ENCODE measurements around the gene RYR3.

RYR3 gene

DNA sequence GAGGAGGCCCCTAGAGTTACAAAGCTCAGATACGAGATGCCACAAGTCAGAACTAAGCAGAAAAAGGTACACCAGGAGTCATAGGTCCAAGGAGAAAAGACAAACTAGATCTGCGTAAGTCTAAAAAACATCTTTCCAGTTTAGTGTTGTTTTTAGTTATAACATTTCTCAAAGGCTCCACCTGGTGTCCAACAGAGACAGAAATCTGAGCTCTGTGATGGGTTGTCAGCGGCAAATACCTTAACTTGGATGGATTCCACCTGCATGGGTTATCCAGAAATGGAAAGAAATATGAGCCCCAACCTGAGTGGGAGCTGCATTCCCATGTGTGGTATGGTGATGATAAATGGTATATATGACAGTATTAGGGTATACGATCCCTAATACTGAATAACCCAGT lies 418.9 kb downstream of the RYR3 start:
- no peak for DNase-seq

DNA sequence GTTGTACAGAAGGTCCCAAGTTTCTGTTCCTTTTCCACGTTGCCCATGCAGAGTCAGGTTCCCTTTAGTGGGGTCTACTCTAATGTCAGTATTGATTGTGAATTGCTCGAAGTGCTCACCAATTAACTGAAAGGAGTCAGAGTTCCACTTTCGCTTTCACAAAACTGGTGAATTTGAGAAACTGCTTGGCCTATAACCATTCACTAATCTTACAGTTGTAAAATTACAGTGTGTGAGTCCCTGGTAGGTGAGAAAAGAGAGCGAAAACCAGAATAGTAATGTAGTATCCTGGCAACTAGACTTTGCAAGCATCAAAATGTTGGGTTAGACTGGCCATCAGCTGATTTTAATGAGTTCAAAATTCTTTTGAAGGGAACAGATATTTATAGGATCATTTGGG lies 420.0 kb downstream of the RYR3 start:
- DNase-seq: no peak

DNA sequence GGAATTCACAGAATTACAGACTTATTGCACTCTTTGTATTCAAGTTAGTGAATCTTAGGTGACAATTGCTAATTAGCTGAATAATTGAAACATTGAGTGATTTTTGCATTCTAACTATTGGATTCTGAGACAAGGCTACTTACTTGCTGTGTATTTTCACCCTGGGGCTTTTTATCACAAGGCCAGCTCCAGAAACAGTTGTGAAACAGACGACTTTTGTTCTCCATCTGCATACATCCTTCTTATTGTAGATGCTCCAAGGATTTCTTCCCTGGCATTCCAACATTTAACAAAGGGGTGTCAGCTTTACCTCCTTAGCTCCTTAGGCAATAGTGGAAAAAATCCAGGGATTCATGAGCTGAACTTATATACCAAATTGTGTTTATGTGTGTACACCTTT lies 424.4 kb downstream of the RYR3 start:
- no peak for DNase-seq

DNA sequence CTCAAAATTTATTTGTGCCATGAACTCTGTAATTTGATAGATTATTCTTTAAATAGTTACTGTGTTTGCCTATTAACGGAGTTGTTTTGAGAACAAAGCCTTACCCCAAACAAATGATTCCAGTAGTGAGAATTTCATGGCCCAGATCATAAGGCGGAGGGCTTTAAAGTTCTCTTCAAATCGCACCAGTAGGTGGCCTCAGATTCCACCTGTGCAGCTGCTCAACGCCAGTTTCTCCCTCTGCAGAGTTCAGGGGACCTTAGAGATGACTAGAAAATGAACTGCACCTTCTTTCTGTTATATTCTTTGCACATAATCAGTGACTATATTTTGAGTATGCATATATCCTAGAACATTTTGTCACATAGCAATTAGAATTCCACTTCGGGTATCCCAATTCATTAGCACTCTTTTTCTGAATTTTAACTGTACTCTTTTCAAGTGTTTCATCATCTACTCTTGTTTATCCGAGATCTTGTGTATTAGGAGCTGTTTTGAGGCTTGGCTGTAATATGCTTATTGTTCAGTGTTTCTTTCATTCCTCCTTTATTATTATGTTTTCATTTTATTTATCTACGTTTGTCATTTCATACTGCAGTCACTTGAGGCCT lies 425.0 kb downstream of the RYR3 start:
- DNase-seq: no peak

DNA sequence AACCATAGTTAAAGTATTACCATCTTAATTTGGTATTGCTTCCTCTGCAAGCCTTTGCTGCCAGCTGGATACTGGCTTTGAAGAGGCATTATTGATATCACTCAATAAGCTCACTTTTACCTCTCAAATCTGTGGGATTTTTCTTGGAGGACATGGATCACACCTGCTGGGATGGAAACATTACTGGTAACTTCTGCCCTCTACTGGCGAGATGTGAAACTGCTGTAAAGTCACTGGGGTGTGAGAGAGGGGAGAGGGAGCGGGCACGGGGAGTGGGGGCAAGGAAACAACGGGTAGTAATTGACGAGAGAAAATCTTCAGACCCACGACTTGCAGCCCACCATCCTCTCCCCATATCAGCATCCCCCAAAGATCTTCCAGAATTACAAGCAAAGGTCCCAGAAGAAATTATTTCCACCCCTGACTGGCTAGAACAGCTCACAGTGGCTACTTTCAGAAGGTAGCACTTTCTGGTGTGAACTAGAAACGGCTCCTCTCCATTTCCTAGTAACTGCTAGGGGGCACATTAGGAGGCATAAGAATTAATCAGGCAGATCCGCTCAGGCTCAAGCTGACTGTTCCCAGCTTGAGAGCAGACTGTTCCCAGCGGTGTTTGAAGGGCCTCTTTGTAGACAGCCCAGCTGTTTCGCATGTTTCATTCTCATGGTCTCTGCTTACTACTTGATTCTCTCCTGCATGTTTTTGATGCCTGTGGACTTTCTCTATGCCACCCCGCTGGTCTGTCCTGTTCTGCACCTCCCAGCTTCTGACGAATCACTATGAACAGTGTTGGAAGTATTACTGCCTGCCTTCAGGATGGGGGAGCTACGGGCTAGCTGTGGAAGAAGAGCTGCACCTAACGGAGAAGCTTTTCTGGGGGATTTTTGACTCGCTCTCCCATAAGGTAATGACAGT lies 427.2 kb downstream of the RYR3 start:
- peak; percentile 17 for DNase-seq

DNA sequence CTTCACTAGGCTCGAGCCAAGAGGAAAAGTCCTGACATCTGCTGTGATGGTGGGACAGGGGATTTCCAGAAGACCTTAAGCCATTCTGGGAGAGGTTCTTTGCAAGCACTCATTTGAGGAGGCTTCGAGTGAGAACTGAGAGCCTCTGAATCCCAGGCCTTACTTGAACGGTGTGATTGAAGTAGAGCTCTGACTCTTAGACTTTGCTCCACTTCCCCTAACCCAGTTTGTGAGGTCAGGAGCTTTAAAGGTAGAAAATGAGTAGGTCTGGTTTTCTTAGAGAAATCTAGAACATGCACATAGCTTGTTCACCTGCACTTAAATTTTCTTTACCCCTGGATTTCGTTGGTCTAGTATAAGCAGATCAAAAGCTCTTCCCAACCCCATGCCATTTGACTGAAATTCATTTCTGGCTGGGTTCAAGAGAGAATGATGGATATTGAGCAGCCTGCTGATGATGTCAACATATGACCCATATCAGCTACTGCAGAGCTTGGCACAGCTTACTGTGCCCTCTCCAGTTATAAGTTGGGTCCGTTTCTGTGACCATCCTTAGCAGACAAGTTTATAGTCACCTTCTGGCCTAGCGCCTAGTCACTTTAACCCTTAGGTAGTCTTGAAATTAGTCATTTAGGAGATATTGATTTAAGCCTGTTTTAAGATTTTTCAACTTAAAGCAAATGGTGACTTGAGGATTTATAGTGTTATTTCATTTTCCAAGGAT lies 428.3 kb downstream of the RYR3 start:
- DNase-seq: no peak

DNA sequence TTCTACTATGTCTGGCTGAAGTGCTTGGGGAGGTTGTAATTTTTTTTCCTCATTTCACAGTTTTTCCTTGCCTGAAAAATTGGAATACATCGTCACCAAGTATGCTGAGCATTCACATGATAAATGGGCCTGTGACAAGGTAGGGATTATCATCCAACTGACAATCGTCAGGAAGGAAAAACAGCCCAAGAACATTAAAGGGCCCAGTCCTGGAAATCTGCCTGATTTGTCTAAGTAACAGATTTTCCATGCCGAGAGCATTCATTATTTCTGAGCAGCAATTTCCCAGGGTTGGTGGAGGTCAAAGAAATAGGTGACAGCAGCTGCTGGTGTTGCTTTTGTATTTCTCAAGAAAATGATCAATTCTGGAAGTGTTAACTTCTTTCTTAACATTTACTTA lies 431.5 kb downstream of the RYR3 start:
- DNase-seq: no peak

DNA sequence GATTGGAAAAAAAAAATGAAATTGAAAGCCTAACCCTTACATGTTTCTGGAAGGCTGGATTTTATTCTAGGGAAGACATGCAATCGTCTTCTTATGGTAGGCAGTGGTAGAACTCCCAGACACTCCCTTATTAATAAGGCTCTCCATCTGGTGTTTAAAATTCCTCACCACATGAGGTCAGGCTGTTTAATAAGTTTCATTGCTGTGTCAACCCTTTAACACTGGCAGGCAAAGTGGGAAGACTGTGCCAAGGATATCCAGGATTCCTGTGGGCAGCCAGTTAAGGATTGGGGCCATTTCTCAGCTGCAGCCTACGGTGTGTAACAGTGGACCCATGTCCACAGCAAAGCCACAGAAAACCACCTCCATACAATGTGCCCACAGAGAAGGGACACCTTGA lies 432.0 kb downstream of the RYR3 start:
- no peak for DNase-seq

DNA sequence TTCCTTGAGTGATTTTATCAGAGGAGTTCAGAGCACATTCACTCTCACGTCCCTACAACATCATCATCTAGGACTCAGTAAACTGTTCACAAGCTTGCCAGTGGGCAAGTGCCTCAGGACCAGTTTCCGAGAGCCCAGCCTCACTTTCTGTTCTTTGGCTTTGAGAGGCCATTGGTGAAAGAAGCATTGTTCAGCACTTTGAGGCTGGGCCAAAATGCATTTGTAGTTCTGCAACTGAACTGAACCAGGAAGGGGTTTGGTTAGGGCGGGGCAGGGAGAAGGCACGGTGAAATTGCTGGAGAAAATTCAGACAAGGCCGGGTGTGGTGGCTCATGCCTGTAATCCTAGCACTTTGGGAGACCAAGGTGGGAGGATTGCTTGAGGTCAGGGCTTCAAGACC lies 435.4 kb downstream of the RYR3 start:
- DNase-seq: no peak

DNA sequence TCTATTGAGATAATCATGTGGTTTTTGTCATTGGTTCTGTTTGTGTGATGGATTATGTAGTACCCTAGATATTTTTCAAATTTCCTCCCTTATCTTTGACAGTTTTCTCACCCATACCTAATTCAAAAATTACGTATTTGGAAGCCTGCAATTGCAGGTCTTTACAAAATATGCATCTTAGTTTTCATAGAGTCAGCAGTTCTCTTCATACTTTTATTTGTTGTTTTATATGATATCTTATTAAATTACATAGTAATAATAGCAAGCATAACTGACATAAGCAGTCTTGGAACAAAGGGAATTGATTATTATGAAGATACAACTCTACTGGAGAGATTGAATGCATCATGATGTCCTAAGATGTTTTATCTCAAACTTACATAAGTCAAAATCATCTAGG lies 442.2 kb downstream of the RYR3 start:
- no peak for DNase-seq

DNA sequence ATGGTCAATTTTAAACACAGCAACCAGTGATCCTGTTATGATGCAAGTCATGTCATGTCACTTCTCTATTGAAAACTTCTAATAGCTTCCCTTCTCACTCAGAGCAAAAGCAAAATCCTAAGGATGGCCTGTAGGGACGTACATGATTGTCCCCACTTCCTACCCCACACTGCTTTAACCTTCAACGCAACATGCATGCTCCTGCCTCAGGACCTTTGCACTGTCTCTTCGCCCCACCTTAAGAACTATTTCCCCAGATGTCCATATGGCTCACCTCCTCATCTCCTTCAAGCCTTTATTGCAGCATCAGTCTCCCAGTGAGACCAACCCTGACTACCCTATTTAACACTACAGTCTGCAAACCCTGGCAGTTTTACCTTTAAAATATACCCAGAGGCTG lies 443.5 kb downstream of the RYR3 start:
- no peak for DNase-seq

DNA sequence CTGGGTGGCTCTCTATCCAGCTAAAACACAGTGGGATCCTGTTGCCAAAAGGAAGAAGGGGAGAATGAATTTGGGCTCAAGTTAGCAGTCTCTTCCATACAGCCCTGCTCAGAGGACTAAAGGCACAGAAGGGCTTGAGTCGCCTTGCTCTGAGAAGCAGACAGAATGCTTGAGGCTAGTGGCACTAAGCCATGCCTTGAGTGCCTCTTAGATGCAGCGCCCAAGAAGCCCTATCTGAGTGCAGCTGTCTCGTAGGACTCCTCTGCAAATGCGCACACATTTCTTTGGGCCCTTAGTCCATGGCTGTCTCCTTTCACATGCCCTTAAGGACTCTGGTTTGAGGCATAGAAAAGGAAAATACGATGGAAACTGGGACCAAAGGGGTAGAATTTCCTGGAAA lies 446.2 kb downstream of the RYR3 start:
- DNase-seq: no peak

DNA sequence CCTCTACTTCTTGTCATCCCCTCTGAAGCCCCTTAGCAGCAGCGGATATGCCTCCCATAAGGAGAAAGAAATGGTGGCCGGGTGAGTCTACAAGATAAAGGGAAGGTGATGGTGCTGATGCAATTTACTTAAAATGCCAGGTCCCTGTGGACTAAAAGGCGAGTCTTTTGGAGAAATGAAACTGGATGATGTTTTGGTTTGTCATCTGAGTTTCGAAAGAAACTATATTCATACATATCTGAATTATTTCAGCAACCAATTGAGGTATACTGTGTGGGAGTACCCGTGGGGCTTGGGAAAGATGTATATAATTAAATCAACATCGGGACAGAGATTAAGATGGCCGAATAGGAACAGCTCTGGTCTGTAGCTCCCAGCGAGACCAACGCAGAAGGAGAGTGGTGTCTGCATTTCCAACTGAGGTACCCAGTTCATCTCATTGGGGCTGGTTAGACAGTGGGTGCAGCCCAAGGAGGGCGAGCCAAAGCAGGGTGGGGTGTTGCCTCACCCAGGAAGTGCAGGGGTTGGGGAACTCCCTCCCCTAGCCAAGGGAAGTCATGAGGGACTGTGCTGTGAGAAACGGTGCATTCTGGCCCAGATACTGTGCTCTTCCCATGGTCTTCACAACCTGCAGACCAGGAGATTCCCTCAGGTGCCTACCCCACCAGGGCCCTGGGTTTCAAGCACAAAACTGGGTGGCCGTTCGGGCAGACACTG lies 446.9 kb downstream of the RYR3 start:
- no peak for DNase-seq

DNA sequence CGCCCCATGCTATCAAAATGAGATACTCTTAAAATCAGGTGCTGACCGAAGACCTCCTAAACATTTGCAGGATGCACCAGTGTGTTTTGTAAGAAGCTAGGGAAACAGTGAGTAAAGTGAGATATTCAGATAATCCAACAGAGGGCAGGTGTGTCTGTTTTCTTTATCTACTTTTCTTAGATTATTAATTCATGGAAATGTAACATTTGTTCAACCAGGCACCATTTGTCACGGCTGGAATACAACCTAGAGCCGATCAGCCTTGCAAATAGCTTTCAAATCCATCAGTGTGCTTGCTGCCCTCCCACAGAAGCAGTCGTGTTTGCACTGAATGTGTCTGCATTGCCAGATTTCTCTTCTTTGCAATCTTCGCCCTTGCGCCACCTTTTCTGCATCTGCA lies 455.6 kb downstream of the RYR3 start:
- no peak for DNase-seq

DNA sequence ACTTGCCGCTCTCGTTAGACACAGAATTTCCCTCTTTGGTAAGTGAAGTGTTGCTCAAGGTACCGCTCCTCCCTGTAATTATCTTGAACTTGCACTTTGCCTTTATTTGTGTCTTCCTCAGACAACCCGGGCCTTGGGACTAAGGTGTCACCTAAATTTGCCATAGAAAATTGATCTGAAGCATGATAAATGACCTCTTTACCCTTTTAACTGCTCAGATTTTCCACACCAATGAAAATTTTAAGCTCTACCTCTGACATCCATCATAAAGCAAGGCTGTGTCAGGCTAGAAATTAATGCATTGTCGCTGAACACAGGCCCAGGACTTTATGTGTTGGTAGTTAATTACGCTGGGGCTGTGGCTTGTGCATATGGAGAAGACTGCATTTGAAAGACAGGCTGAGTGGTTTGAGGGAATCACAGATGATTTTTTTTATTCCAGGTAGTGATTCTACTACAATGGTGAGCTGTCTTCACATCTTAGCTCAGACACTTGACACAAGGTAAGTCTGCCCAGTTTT lies 458.0 kb downstream of the RYR3 start:
- DNase-seq: no peak

DNA sequence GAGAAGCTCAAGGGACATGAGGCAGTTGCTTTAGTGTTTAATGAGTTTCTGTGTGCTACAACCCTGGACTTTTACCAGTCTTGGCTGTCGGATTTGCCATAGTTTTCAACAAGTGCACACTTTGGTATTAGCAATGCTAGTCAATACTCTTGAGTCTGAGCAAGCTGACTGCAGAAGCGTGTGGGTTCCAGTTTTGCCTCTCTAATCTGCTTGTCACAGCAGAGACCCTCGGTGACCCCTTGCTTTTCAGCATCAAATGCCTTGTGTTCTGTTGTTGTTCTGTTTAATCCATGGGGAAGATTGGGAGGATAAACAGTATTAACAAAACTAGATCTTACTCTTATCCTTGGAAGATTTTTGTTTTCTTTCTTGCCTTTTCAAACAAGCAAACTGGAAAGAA lies 463.2 kb downstream of the RYR3 start:
- no peak for DNase-seq

DNA sequence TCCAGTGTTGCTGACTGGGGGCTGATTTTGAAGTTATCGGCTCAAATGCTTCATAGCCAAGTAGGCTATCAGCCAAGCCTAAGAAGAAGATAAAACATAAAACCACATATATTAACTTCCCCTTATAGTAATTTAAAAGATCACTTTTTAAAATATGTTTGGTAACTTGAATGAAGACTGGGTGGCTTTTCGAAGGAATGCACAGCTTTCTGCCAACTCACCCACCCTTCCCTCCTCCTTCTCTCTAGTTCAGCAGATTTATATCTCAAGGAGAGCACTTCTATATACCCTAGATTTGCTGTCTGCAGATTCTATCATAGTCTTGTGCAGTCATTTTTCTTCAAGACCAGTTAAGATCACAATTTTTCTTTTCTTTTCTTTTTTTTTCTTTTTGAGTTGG lies 468.1 kb downstream of the RYR3 start:
- no peak for DNase-seq

DNA sequence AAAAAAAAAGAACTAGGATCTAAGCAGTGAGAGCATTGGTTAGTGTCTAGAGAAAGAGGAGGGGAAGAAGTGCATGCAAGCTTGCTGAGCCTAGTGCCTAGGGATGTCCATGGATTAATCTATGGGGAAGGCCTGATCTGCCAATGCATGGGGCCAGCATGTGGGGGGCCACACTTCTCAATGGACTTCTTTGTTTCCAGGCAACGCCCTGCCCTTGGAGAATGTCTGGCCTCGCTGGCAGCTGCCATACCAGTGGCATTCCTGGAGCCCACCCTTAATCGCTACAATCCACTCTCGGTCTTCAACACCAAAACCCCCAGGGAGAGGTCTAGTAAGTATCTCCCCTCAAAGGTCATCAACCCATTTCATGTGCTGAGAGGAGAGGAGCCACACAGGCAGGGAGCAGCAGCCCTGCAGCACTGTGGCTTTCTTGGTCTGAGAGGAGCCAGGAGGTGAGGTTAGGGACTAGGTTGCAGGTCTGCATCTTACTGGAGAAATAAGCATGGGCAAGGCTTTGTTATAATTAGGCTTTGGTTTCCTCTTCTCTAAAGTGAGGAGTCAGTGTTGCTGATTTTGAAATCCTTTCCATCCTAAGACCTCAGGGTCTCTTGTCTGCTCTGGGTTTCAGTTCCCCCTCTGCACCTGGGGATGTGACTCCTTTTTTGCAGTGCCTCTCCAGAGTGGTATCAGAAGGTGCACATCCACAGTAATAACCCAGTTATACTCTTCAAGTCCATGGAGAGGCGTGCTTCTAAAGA lies 469.4 kb downstream of the RYR3 start:
- DNase-seq: no peak

DNA sequence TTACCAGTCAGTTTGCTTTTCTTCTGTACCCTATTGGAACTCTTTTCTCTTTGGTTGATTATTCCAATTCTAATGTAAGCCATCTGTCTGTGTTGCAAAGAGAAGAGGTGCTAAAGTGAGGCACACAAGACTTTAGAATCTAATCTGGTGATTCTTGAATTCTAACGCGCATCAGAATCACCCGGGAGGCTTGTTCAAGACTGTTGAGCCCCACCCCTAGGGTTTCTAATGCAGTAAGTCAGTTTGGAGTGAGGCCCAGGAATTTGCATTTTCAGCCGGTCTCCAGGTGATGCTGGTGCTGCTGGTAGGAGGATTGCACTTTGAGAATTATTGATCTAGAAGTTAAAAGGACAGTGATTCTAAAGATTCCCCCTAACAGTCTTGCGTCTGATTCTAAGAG lies 472.2 kb downstream of the RYR3 start:
- DNase-seq: no peak

DNA sequence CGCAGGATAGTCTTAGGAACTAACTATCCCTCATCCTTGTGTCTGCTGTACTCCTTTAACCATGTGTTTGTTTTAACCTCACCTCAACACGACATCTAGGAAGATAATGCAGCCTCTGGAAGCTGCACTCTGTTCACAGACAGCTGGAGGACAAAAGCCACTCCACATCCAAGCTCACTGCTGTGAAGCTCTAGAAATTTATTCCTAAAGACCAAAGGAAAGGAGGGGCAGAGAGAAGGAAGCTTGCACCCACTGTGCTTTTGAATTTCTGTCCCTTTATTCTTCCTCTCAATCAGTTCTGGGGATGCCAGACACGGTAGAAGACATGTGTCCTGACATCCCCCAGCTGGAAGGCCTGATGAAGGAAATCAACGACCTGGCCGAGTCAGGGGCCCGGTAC lies 474.6 kb downstream of the RYR3 start:
- no peak for DNase-seq

DNA sequence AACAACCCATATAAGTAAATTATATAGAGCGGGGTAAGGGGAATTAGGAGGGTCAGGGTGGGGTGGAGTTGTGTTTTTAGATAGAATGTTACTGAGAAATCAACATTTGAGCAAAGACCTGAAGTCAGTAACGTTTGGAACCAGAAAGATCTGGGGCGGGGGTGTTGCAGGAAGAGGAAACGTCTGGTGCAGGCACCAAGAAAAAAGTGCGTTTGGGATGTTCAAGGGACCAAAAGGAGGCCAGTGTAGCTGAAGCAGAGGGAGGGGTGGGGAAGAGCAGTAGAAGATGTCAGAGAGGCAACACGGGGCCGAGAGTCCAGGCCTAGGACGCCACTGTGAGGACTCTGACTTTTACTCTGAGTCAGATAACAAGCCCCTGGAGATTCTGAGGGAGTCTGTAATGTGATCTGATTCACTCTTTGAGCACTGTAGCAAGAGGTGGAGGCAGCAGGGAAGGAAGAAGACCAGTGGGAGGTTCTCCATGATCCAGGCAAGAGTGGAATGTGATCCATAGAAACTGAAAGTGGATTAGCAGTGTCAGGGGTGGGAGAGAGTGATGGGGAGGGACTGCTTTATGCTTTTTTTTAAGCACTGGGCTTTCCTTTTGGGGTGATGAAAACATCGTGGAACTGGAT lies 478.3 kb downstream of the RYR3 start:
- no peak for DNase-seq

DNA sequence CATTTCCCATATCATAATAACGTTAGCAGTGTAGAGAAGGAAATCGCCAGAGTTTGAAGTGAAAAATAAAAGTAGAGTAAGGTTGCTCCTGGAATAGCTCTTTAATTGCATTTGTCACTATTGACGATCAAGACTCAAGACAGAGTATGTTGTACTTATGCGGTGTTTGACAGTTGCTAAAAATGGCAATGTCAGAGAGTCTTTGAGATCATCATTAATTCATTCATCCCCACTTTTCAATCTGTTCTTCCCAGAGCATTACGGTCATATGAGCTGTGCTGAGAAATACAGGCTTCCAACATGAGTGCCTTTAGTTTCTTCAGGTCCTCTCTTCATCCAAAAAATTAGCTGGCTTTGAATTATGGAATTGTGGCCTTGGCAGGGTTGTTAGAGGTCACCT lies 483.7 kb downstream of the RYR3 start:
- DNase-seq: no peak

Measured in activated naive CD4-positive, alpha-beta T cell treated with Interleukin-2 at 50 U/mL for 16 hours (primary cell).